GM19452 (cell line): Measurements from ENCODE around the gene VWA7.
"Not testable (repeated sequence)": the region's sequence is repeated elsewhere in the genome, so short reads cannot be mapped to it uniquely, and the experiment has no call there.

Experiments
- ATAC-seq: cut with Tn5 transposase; IDR thresholded peaks from one replicate; pipeline ENCODE4 v1.9.1; 2021; ENCODE audit not compliant: unreplicated experiment

VWA7 gene

DNA sequence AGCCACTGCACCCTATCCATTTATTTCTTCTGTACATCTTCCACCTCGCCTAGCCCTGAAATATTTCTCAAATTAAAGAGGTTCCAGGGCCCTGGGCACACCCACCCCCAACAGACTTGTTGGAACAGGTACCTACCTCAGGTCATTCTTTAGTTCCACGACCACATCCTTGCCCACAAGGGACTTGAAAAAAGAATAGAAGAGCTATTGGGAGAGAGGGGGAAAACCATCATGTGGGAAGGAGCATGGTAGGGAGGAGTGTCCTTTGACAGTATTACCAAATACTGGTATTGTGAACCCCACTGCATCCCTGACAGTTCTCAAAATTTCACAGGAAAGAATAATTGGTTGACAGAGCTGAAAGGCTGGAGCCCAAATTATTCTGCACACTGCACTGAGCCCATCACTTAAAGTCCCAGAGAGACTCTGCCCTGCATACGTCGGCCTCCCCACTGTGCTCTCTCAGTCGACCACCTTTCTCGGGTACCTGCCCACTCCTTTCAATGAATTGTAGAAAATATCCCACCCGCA lies 28.9 kb upstream of the VWA7 start:
- ATAC-seq: no peak

DNA sequence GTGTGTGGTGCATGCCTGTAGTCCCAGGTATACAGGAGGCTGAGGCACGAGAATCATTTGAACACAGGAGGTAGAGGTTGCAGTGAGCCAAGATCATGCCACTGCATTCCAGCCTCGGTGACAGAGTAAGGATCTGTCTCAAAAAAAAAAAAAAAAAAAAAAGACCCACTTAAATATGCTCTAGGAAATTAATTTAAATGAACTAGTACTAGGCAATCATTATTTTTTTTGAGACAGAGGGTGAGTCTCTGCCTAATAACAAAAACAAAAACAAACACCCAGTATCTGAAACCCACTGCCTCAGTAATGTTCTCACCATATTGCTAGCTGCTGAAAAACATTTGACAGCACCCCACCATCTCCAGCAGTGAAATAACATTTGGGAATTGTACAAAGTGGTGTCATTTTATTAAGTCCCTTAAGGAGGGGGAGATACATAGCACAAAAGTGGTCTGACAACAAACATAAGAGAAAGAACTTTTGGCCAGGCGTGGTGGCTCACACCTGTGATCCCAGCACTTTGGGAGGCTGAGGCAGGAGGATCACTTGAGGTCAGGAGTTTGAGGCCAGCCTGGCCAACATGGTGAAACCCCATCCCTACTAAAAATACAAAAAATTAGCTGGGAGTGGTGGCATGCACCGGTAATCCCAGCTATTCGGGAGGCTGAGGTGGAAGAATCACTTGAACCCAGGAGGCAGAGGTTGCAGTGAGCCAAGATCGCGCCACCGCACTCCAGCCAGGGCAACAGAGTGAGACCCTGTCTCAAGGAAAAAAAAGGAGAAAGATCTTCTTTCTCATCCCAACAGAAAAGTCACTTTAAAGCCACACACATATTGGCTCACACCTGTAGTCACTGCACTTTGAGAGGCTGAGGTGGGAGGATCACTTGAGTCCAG lies 24.2 kb upstream of the VWA7 start:
- not testable (repeated sequence) for ATAC-seq

DNA sequence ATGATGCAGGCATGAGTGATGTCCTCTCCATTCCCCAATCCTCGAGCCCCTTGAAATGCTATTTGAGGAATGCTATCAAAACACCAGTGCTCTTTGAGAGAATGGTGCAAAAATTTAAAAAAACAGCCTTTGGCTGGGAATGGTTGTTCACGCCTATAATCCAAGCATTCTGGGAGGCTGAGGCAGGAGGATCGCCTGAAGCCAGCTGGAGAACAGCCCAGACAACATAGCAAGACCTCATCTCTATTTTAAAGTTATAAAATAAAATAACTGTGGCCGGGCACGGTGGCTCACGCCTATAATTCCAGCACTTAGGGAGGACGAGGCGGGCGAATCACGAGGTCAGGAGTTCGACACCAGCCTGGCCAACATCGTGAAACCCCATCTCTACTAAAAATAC lies 22.7 kb upstream of the VWA7 start:
- no peak for ATAC-seq

DNA sequence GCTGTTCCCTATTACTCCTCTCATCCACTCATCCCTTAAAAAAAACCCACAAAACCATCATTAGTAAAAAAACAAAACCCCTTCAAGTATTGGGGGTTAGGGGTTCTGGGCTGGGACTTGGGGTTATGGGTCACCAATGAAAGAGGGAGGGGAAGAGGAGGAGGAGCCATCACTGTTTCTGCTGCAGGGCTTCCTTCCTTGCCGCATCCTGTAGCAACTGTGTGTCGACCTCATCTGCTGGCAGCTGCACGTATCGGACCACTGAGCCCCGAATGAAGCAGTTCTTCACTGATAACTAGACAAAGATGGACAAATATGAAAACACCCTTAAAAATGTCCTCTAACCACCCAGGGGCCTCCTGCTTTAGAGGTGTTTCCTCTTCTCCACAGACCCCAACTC lies 20.5 kb upstream of the VWA7 start:
- ATAC-seq: no peak

DNA sequence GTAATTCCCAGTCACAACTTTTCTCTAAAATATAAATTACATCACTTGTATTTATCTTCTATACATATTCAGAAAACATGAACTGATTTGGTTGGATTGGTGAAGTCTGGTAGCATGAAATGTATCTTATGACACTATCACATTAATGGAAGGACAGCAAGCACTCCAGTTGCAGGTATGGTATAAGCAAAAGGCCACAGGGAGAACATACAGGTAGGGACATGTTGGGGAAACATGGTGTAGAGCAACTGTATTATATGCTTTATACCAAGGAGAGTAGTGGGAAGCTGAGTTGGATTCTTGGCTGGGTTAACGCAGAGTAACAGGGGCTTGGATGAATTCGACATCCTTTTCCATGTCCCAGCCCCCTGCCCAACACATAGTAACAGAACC lies 19.9 kb upstream of the VWA7 start:
- ATAC-seq: no peak

- ATAC-seq: peak; percentile 83
Measured at GRCh38 chr6:31795616-31796298, 18.6 kb upstream of the VWA7 start, which contains the start of gene VARS1. Gene VARS1 (minus strand): TSS chr6:31795752. CDS start chr6:31795217, 535 bp downstream.

GRCh38 chr6:31794866-31795615 lies 17.9 kb upstream of the VWA7 start:
- ATAC-seq: peak; percentile 15

DNA sequence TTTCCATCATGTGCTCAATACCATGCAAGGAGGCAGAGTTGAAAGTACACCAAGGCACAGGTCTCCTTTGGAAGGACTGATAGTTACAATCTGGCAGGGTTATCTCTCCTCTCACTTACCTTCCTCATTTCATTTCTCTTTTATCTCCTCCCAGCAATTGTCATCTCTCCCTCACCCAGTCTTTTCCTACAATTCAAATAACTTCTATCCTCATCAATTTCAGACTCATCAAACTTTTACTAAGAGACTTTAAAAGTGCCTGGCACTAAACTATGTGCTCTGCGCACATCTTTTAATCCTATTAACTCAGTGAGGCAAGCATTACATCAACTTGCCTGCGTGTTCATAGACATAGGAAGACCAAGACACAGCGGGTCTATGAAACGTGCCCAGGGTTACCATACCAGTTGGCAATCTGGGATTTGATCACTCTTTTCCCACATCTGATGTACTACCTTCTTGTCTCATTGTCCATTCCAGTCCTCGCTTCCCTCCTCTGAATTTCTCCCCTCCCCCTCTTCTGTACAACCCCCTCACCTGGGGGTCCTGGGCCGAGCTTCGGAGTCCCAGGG lies 17.3 kb upstream of the VWA7 start:
- no peak for ATAC-seq

DNA sequence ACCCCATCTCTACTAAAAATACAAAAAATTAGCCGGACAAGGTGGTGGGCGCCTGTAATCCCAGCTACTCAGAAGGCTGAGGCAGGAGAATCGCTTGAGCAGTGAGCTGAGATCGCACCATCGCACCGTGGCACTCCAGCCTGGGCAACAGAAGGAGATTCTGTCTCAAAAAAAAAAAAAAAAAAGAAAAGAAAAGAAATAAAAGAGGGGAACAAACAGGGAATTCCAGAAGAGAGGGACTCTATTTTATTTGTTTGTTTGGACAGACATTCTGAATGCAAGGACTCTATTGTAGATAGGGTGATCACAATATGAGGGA lies 16.8 kb upstream of the VWA7 start:
- ATAC-seq: not testable (repeated sequence)

DNA sequence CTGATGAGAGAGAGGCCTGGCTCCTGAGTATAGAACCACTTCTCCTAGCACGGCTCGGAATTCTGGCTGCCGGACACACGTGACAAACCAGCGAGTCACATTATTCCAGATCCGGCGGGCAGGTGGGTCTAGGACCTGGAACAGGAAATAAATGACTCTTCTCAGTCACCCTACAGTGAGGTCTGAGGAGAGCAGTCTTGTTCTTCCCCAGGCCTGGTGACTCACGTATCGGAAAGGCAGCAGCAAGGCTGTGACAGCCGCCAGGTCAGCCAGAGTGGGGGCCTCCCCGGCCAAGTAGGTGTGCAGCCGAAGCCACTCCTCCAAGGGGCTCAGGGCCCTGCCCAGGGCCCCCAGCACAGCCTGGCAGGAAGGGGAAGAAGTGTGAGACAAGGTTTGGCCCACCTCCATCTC lies 15.6 kb upstream of the VWA7 start:
- ATAC-seq: no peak

- ATAC-seq: no peak
Measured at GRCh38 chr6:31792090-31792374, 14.9 kb upstream of the VWA7 start.

DNA sequence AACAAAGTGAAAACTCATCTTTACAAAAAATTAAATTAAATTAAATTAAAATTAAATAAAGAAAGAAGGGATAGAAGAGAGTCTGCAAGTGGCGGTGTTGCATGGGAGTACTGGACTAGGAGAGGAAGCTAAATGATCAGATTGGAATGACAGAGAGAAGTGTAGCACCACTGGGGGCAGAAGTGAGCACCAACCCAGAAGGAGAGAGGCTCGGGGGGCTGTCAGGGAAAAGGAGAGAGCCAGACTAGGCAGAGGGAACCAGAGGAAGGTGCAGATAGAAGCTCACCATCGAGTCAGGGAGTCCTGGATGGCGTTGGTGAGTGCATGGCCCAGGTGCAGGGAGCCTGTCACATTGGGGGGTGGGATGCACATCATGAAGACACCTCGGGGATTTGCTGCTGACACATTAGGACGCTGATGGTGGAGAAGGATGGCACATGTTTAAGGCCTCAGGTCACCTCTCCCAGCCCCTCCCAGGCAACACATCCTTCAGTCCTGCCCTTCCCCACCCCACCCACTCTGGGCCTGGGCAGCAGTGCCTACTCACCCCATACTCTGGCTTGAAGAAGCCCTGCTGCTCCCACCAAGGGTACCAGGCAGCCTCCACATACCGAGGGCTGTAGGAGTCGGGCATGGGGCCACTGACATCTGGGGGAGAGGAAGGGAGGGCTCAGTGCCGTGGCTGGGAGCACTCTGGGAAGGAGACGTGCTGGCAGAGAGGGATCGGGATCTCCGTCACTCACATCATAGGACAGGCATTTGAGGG lies 14.4 kb upstream of the VWA7 start:
- no peak for ATAC-seq

- no peak for ATAC-seq
Measured at GRCh38 chr6:31785475-31785874, 8.3 kb upstream of the VWA7 start.

GRCh38 chr6:31784098-31784925 lies 7.2 kb upstream of the VWA7 start:
- no peak for ATAC-seq

DNA sequence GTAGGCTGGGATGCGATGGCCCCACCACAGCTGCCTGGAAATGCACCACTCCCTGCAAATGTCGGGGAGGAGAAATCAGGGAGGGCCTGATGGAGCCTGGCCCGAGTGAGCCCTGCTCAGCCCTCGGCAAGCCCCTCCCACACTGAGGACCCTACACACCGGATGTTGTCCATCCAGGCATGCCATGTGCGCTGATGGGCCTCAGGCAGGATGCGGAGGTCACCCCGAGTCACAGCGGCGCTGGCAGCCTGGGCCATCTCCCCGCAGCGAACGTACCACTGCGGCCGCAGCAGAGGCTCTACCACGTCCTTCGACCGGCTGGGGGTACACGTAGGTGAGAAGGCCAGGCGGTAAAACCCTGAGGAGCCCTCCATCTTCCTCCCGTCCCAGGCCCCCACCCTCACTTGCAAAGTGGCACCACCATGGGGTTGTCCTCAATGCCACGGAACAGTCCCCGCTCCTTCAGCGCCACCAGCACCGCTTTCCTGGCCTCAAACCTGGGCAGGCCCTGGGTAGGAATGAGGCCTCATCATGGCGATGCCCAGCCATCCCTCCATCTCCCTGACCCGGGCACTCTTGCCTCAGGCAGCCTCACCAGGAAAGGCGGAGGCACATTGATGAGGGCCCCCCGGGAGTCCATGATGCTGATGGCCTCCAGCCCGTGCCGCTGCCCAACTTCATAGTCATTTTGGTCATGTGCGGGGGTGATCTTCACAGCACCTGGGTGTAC lies 5.2 kb upstream of the VWA7 start:
- ATAC-seq: no peak

DNA sequence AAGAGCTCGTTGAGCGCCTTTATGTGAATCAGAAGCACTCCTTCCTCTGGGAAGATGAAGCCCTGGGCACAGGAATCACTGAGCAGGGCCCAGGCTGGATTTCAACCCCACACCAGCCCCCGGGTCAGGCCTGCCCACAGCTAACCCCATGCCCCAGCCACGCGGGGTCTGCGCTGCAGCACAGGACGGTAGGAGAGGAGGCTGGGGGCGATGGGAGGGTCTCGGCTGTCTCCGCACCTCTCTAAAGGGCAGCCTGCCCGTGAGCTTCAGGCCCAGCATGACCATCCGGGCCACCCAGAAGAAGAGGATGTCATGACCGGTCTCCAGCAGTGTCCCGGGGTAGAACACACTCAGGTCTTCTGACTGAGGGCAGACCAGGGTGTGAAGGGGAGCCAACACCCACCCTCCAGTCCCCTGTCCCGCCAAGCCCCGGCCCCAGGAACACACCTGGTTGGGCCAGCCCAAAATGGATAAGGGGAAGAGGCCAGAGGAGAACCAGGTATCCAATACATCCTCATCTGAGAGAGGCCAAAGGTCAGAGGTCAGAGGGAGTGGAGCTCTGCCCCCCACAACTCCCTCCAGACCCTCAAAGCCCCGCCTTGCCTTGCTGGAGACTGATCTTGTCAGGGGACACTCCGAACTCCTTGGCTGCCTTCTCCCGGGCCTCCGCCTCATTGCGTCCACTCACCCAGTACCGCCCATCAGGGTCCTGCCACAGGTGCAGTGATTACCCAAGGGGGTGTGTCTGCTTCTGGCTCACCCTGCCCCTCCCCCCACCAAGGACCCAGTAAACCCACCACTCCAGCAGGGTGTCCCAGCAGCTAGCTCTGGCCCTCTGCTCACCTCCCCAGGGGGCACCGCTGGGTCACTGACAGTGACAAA lies 4.4 kb upstream of the VWA7 start:
- no peak for ATAC-seq

GRCh38 chr6:31780507-31781243 lies 3.5 kb upstream of the VWA7 start:
- ATAC-seq: no peak
